ENCODE measurements around the gene GLIPR2. TPM values are rescaled to one million over a fixed set of nuclear protein-coding genes. Genes with fewer than 3 reads are reported as not detected.
A peak's percentile ranks its signal among the peaks of the same experiment; 100 is the strongest.

The GLIPR2 gene
- polyA plus RNA-seq, 1 donor from 2014 or later: 8.0 TPM

GRCh38 chr9:36135741-36136271 is 727 bp upstream of the GLIPR2 start:
- Histone ChIP-seq H3K4me3 (ENCODE audit: low read length) (peak overlapping the region; percentile 73), H3K36me3 (ENCODE audit: insufficient read depth, low read length) (no peaks in the 10 kb centered on the region), H3K9me2 (ENCODE audit: insufficient read depth, low read length) (no peaks in the 10 kb centered on the region), H3K9ac (ENCODE audit: low read length) (peak overlapping the region; percentile 69), H3K4me2 (ENCODE audit: low read length) (no peak overlapping the region), H3F3A (ENCODE audit: insufficient read depth, low read length, poor library complexity, severe bottlenecking) (no peaks in the 10 kb centered on the region), H3K79me2 (replicated peaks; ENCODE audit: insufficient read depth, low read length) (no peaks in the 10 kb centered on the region), H3K9me3 (ENCODE audit: low read length) (no peaks in the 10 kb centered on the region), H3K27me3 (ENCODE audit: insufficient read depth, low read depth, low read length) (peaks cover 33% of the 10 kb centered on the region), H4K20me1 (ENCODE audit: insufficient read depth) (no peaks in the 10 kb centered on the region), H2AFZ (ENCODE audit: low read depth, low read length) (no peak overlapping the region), H3K27ac (ENCODE audit: low read length) (no peak overlapping the region)
- no peak for TF ChIP-seq CTCF (IDR thresholded peaks at IDR 0.05; ENCODE audit: poor library complexity, severe bottlenecking)
- TF ChIP-seq POLR2AphosphoS5 (IDR thresholded peaks at IDR 0.05): no peak
- no peak for TF ChIP-seq REST (IDR thresholded peaks at IDR 0.05; ENCODE audit: borderline replicate concordance)
- no peak for TF ChIP-seq RAD21 (conservative IDR thresholded peaks at IDR 0.05)
- TF ChIP-seq EP300 (conservative IDR thresholded peaks at IDR 0.05; ENCODE audit: poor library complexity, severe bottlenecking): no peak
- no peak for TF ChIP-seq EZH2 (IDR thresholded peaks at IDR 0.05; ENCODE audit: borderline replicate concordance, insufficient read depth, low read length, poor library complexity, severe bottlenecking)
- TF ChIP-seq MXI1 (conservative IDR thresholded peaks at IDR 0.05; ENCODE audit: poor library complexity, severe bottlenecking): no peak
- TF ChIP-seq SMC3 (conservative IDR thresholded peaks at IDR 0.05; ENCODE audit: poor library complexity): no peak
- no peak for TF ChIP-seq TAF1 (IDR thresholded peaks at IDR 0.05; ENCODE audit: low read depth)

- Histone ChIP-seq H3F3A (ENCODE audit: insufficient read depth, low read length, poor library complexity, severe bottlenecking) (no peaks in the 10 kb centered on the region), H3K9me3 (ENCODE audit: low read length) (no peaks in the 10 kb centered on the region), H3K27ac (ENCODE audit: low read length) (no peak overlapping the region), H3K27me3 (ENCODE audit: insufficient read depth, low read depth, low read length) (peaks cover 33% of the 10 kb centered on the region), H3K9me2 (ENCODE audit: insufficient read depth, low read length) (no peaks in the 10 kb centered on the region), H3K79me2 (replicated peaks; ENCODE audit: insufficient read depth, low read length) (no peaks in the 10 kb centered on the region), H3K4me2 (ENCODE audit: low read length) (peak overlapping the region; percentile 31), H3K36me3 (ENCODE audit: insufficient read depth, low read length) (no peaks in the 10 kb centered on the region), H2AFZ (ENCODE audit: low read depth, low read length) (no peak overlapping the region), H3K4me3 (ENCODE audit: low read length) (peak overlapping the region; percentile 73), H3K9ac (ENCODE audit: low read length) (peak overlapping the region; percentile 69), H4K20me1 (ENCODE audit: insufficient read depth) (no peaks in the 10 kb centered on the region)
- TF ChIP-seq SMC3 (conservative IDR thresholded peaks at IDR 0.05; ENCODE audit: poor library complexity): no peak
- TF ChIP-seq POLR2AphosphoS5 (IDR thresholded peaks at IDR 0.05): no peak
- no peak for TF ChIP-seq MXI1 (conservative IDR thresholded peaks at IDR 0.05; ENCODE audit: poor library complexity, severe bottlenecking)
- TF ChIP-seq EZH2 (IDR thresholded peaks at IDR 0.05; ENCODE audit: borderline replicate concordance, insufficient read depth, low read length, poor library complexity, severe bottlenecking): no peak
- TF ChIP-seq CTCF (IDR thresholded peaks at IDR 0.05; ENCODE audit: poor library complexity, severe bottlenecking): no peak
- TF ChIP-seq EP300 (conservative IDR thresholded peaks at IDR 0.05; ENCODE audit: poor library complexity, severe bottlenecking): no peak
- TF ChIP-seq TAF1 (IDR thresholded peaks at IDR 0.05; ENCODE audit: low read depth): no peak
- no peak for TF ChIP-seq REST (IDR thresholded peaks at IDR 0.05; ENCODE audit: borderline replicate concordance)
- TF ChIP-seq RAD21 (conservative IDR thresholded peaks at IDR 0.05): no peak
Measured at GRCh38 chr9:36136894-36137391, 410 bp downstream of the GLIPR2 start.

Measured in neural cell (in vitro differentiated cells).